Loucy (cell line): ENCODE results near the gene SH3RF3.

Experiments used
- H2AFZ ChIP-seq: fragments of 200-600 bp; sonication (generic); 2 replicates; pipeline ENCODE4 v1.6.0; 2016; ENCODE audit warnings: antibody characterized with exemption, mild to moderate bottlenecking, low read length, moderate library complexity
- H3F3A ChIP-seq: fragments of 200-600 bp; 2 replicates; pipeline ENCODE4 v1.6.0; 2016; ENCODE audit warnings: antibody characterized with exemption, low read depth, mild to moderate bottlenecking
- H3K27me3 ChIP-seq: fragments of 200-600 bp; sonication (generic); 2 replicates; pipeline ENCODE4 v1.6.1; 2014; ENCODE audit warnings: low read length, mild to moderate bottlenecking; ENCODE audit not compliant: insufficient read depth, poor library complexity, severe bottlenecking
- H3K36me3 ChIP-seq: fragments of 200-600 bp; sonication (generic); 2 replicates; pipeline ENCODE4 v1.6.1; 2016; ENCODE audit warnings: low read length; ENCODE audit not compliant: insufficient read depth
- H3K4me1 ChIP-seq: fragments of 200-600 bp; sonication (generic); 2 replicates; pipeline ENCODE4 v1.5.1; 2014; ENCODE audit warnings: low read length, mild to moderate bottlenecking; ENCODE audit not compliant: insufficient read depth, poor library complexity, severe bottlenecking
- H3K4me2 ChIP-seq: fragments of 200-600 bp; sonication (generic); 2 replicates; pipeline ENCODE4 v1.6.0; 2014; ENCODE audit warnings: antibody characterized with exemption, low read length, low read depth, mild to moderate bottlenecking; ENCODE audit not compliant: poor library complexity, severe bottlenecking
- H3K4me3 ChIP-seq: fragments of 200-600 bp; sonication (generic); 2 replicates; pipeline ENCODE4 v1.5.1; 2014; ENCODE audit warnings: low read length, mild to moderate bottlenecking, mixed read lengths; ENCODE audit not compliant: poor library complexity, severe bottlenecking
- H3K79me2 ChIP-seq: fragments of 200-600 bp; sonication (generic); 2 replicates; pipeline ENCODE4 v1.6.1; 2014; ENCODE audit warnings: low read length; ENCODE audit not compliant: insufficient read depth
- H3K9ac ChIP-seq: fragments of 200-600 bp; sonication (generic); 2 replicates; pipeline ENCODE4 v1.6.0; 2014; ENCODE audit warnings: mild to moderate bottlenecking, low read depth, low read length, moderate library complexity; ENCODE audit not compliant: poor library complexity, severe bottlenecking
- H3K9me2 ChIP-seq: fragments of 200-600 bp; sonication (generic); replicated peaks from 2 replicates; pipeline ENCODE4 v1.6.1; 2016; ENCODE audit warnings: low read depth, low read length, mixed read lengths
- H3K9me3 ChIP-seq: fragments of 200-600 bp; sonication (generic); 2 replicates; pipeline ENCODE4 v1.6.1; 2014; ENCODE audit warnings: mild to moderate bottlenecking, antibody characterized with exemption, low read length, low read depth; ENCODE audit not compliant: insufficient read depth
- H4K20me1 ChIP-seq: fragments of 200-600 bp; sonication (generic); 2 replicates; pipeline ENCODE4 v1.6.0; 2014; ENCODE audit warnings: antibody characterized with exemption, low read length, mild to moderate bottlenecking; ENCODE audit not compliant: insufficient read depth, poor library complexity, severe bottlenecking
- CTCF ChIP-seq: fragments of 200-600 bp; sonication (generic); conservative IDR thresholded peaks from 2 replicates; pipeline ENCODE4 v1.5.1; 2014; ENCODE audit warnings: mild to moderate bottlenecking, antibody characterized with exemption, low read length
- EZH2phosphoT487 ChIP-seq: fragments of 200-600 bp; IDR thresholded peaks from 2 replicates; pipeline ENCODE4 v1.6.1; 2018; ENCODE audit warnings: antibody characterized with exemption, mild to moderate bottlenecking, moderate library complexity, borderline replicate concordance

Gene SH3RF3

DNA sequence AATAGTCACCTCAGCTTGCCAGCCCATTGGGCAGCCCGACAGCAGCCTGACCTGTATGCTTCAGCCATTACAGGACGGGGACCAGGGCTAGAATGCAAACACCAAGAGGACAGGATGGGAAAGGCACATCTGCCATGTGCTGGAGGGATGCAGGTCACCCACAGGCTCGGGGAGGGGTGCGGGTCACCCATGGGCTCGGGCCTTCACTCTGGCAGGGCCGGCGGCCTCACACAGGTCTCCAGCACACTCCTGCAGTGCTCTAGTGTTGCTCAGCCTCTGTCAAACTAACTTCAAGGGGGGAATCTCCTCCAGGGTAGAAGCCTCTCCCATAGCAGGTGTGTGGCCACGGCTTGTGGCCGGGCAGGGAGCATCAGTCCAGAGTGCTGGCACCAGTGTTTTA is 262.2 kb downstream of the SH3RF3 start:
- Histone ChIP-seq H3K79me2 (no peaks in the 10 kb centered on the region), H3K36me3 (no peaks in the 10 kb centered on the region), H3K27me3 (no peaks in the 10 kb centered on the region), H3K9me3 (no peaks in the 10 kb centered on the region), H3K9ac (no peak overlapping the region), H3K4me1 (peaks cover 7% of the 10 kb centered on the region), H3F3A (no peaks in the 10 kb centered on the region), H3K4me2 (no peak overlapping the region), H2AFZ (no peak overlapping the region), H4K20me1 (no peaks in the 10 kb centered on the region), H3K9me2 (no peaks in the 10 kb centered on the region), H3K4me3 (no peak overlapping the region)
- TF ChIP-seq CTCF (no peak), EZH2phosphoT487 (no peak)

- no peak overlapping the region for H3K4me2 ChIP-seq
- no peak overlapping the region for H3K4me3 ChIP-seq
- H3K9ac ChIP-seq, result no peak overlapping the region
- H3K9me3 ChIP-seq, result no peaks in the 10 kb centered on the region
- no peak overlapping the region for H2AFZ ChIP-seq
- no peaks in the 10 kb centered on the region for H3K27me3 ChIP-seq
- TF ChIP-seq EZH2phosphoT487, result no peak
- TF ChIP-seq CTCF, result no peak
- H4K20me1 ChIP-seq, result no peaks in the 10 kb centered on the region
- no peaks in the 10 kb centered on the region for H3K9me2 ChIP-seq
- no peaks in the 10 kb centered on the region for H3F3A ChIP-seq
- no peaks in the 10 kb centered on the region for H3K79me2 ChIP-seq
- H3K36me3 ChIP-seq, result no peaks in the 10 kb centered on the region
- H3K4me1 ChIP-seq, result peaks cover 16% of the 10 kb centered on the region
These were observed 263.1 kb downstream of the SH3RF3 start for GRCh38 chr2:109392140-109392539.

GRCh38 chr2:109392816-109393661 is 264.0 kb downstream of the SH3RF3 start:
- H3K9me3 ChIP-seq, result no peaks in the 10 kb centered on the region
- no peaks in the 10 kb centered on the region for H3F3A ChIP-seq
- no peak overlapping the region for H3K4me3 ChIP-seq
- H3K4me2 ChIP-seq, result no peak overlapping the region
- no peaks in the 10 kb centered on the region for H3K36me3 ChIP-seq
- H3K27me3 ChIP-seq, result no peaks in the 10 kb centered on the region
- no peak overlapping the region for H3K9ac ChIP-seq
- H3K79me2 ChIP-seq, result no peaks in the 10 kb centered on the region
- no peaks in the 10 kb centered on the region for H4K20me1 ChIP-seq
- no peaks in the 10 kb centered on the region for H3K9me2 ChIP-seq
- peaks cover 25% of the 10 kb centered on the region for H3K4me1 ChIP-seq
- H2AFZ ChIP-seq, result no peak overlapping the region
- TF ChIP-seq CTCF (no peak), EZH2phosphoT487 (no peak)
